ENCODE results near the gene VWC2. TPM values are rescaled to one million over a fixed set of nuclear protein-coding genes. Genes with fewer than 3 reads are reported as not detected.

VWC2 gene
- total RNA-seq, 1 donor from 2014 or later: under 0.01 TPM

- Histone ChIP-seq H3K27me3 (no peaks in the 10 kb centered on the region), H3K36me3 (no peaks in the 10 kb centered on the region), H3K4me3 (no peak overlapping the region), H3K4me1 (no peaks in the 10 kb centered on the region), H3K9me3 (no peaks in the 10 kb centered on the region), H3K27ac (no peak overlapping the region)
- TF ChIP-seq POLR2A (IDR thresholded peaks at IDR 0.05) (no peak), POLR2AphosphoS5 (IDR thresholded peaks at IDR 0.05; ENCODE audit: insufficient read depth in 1 of 2, low read depth in 1 of 2) (no peak), CTCF (IDR thresholded peaks at IDR 0.05) (no peak)
- DNase-seq (ENCODE audit: extremely low spot score in 2 of 2): no peak
- intact Hi-C loops (cut with DNase I): no loop called here
Measured at GRCh38 chr7:49823566-49823965, 50.1 kb downstream of the VWC2 start.

GRCh38 chr7:49839863-49840645 lies 66.6 kb downstream of the VWC2 start:
- no peaks in the 10 kb centered on the region for H3K9me3 ChIP-seq
- TF ChIP-seq POLR2AphosphoS5 (IDR thresholded peaks at IDR 0.05; ENCODE audit: insufficient read depth in 1 of 2, low read depth in 1 of 2) (no peak), POLR2A (IDR thresholded peaks at IDR 0.05) (no peak), CTCF (IDR thresholded peaks at IDR 0.05) (no peak)
- no peaks in the 10 kb centered on the region for H3K27me3 ChIP-seq
- no peak for DNase-seq (ENCODE audit: extremely low spot score in 2 of 2)
- intact Hi-C loops (cut with DNase I): no loop called here
- no peak overlapping the region for H3K27ac ChIP-seq
- H3K36me3 ChIP-seq: no peaks in the 10 kb centered on the region
- no peak overlapping the region for H3K4me3 ChIP-seq
- H3K4me1 ChIP-seq: no peaks in the 10 kb centered on the region

GRCh38 chr7:49840751-49841405 lies 67.4 kb downstream of the VWC2 start:
- intact Hi-C loops (cut with DNase I): no loop called here
- Histone ChIP-seq H3K9me3 (no peaks in the 10 kb centered on the region), H3K4me3 (no peak overlapping the region), H3K27me3 (no peaks in the 10 kb centered on the region), H3K27ac (no peak overlapping the region), H3K36me3 (no peaks in the 10 kb centered on the region), H3K4me1 (no peaks in the 10 kb centered on the region)
- TF ChIP-seq POLR2AphosphoS5 (IDR thresholded peaks at IDR 0.05; ENCODE audit: insufficient read depth in 1 of 2, low read depth in 1 of 2): no peak
- no peak for TF ChIP-seq POLR2A (IDR thresholded peaks at IDR 0.05)
- TF ChIP-seq CTCF (IDR thresholded peaks at IDR 0.05): no peak
- no peak for DNase-seq (ENCODE audit: extremely low spot score in 2 of 2)

- no peak for TF ChIP-seq POLR2A (IDR thresholded peaks at IDR 0.05)
- TF ChIP-seq POLR2AphosphoS5 (IDR thresholded peaks at IDR 0.05; ENCODE audit: insufficient read depth in 1 of 2, low read depth in 1 of 2): no peak
- TF ChIP-seq CTCF (IDR thresholded peaks at IDR 0.05): no peak
- DNase-seq (ENCODE audit: extremely low spot score in 2 of 2): no peak
- no peak overlapping the region for H3K27ac ChIP-seq
- no peaks in the 10 kb centered on the region for H3K36me3 ChIP-seq
- H3K27me3 ChIP-seq: no peaks in the 10 kb centered on the region
- no peak overlapping the region for H3K4me3 ChIP-seq
- H3K9me3 ChIP-seq: no peaks in the 10 kb centered on the region
- intact Hi-C loops (cut with DNase I): no loop called here
- H3K4me1 ChIP-seq: no peaks in the 10 kb centered on the region
Measured at GRCh38 chr7:49845626-49846025, 72.2 kb downstream of the VWC2 start.
